Astrocyte of the spinal cord (primary cell): Measurements from ENCODE around the gene MGA.

Experiments used
- DNase-seq: peaks from one replicate; pipeline ENCODE4 v3.0.0; 2011; ENCODE audit warnings: low read depth, low spot score
- H3K4me3 ChIP-seq: 2 replicates; pipeline ENCODE4 v1.5.1; 2011; ENCODE audit warnings: low read depth, mild to moderate bottlenecking, low read length, moderate library complexity
- CTCF ChIP-seq: IDR thresholded peaks from 2 replicates; pipeline ENCODE4 v1.5.1; 2012; ENCODE audit warnings: low read depth, mild to moderate bottlenecking, low read length, inconsistent platforms
- in situ Hi-C: cut with HindIII; loops from 2 replicates; pipeline ENCODE4 v1.10.0; 2017; ENCODE audit warnings: low sequenced_read_pairs

MGA gene

GRCh38 chr15:41804916-41805666 is 144.9 kb downstream of the MGA start:
- DNase-seq, result peak; percentile 22
- no peak overlapping the region for H3K4me3 ChIP-seq
- in situ Hi-C loops, result no loop called here
- TF ChIP-seq CTCF, result no peak

DNA sequence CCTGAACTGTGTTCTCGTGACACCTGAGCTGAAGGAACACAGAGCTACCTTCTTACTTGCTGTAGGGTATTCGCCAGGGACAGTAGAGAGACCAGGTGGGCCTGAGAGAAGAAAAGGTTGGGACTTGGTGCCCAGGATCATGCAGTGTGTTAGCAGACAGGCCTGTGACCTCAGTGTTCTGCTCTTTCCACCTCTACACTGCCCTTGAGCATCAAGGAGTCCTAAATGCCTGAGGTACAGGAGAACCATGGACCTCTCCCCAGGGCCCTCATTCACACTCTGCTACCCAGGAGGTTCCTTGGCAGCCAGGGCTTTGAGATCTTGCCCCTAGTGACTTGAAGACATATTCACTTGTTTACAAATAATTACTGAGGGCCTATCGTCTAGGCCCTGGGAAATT is 145.5 kb downstream of the MGA start:
- H3K4me3 ChIP-seq, result no peak overlapping the region
- no peak for TF ChIP-seq CTCF
- no peak for DNase-seq
- in situ Hi-C loops, result no loop called here

GRCh38 chr15:41806291-41807181 is 146.3 kb downstream of the MGA start:
- TF ChIP-seq CTCF, result peak; percentile 2
- in situ Hi-C loops, result no loop called here
- DNase-seq, result no peak

GRCh38 chr15:41809121-41809520 is 148.9 kb downstream of the MGA start:
- no peak for DNase-seq
- H3K4me3 ChIP-seq, result no peak overlapping the region
- TF ChIP-seq CTCF, result no peak
- in situ Hi-C loops, result no loop called here

More at GRCh38 chr15:41806291-41807181, 146.3 kb downstream of the MGA start:
- H3K4me3 ChIP-seq, result no peak overlapping the region

DNA sequence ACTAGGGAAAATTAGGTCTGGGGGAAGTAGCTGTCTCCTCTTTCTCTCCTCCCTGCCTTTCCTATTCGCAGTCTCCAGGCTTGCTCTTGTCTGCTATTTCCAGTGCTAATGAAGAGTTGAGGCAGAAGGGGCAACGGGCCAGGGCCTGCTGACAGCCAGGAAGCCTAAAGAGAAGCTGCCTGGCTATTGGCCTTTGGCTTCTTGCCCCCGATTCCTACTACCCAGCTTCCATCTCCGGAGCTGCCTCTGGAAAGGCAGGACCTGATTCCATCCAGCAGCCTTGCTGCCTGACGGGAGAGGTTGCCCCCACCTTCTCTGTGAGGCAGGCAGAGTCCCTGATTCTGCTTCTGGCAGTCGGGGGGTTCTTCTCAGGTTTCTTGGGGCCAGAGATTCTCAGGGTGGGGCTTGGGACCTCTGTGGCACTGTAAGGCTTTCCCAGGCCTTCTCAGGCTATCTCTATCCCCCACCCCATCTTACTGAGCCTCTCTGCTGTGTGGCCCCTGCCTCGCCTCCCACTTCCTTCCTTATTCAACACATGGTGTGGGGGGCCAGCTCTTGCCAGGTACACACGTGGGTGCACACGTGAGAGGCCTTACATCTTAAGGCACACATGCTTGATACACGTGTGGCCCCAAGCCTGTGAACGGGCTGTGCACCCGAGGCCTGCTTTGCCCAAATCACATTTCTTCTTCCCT is 149.5 kb downstream of the MGA start:
- TF ChIP-seq CTCF, result no peak
- H3K4me3 ChIP-seq, result no peak overlapping the region
- in situ Hi-C loops, result no loop called here
- no peak for DNase-seq

DNA sequence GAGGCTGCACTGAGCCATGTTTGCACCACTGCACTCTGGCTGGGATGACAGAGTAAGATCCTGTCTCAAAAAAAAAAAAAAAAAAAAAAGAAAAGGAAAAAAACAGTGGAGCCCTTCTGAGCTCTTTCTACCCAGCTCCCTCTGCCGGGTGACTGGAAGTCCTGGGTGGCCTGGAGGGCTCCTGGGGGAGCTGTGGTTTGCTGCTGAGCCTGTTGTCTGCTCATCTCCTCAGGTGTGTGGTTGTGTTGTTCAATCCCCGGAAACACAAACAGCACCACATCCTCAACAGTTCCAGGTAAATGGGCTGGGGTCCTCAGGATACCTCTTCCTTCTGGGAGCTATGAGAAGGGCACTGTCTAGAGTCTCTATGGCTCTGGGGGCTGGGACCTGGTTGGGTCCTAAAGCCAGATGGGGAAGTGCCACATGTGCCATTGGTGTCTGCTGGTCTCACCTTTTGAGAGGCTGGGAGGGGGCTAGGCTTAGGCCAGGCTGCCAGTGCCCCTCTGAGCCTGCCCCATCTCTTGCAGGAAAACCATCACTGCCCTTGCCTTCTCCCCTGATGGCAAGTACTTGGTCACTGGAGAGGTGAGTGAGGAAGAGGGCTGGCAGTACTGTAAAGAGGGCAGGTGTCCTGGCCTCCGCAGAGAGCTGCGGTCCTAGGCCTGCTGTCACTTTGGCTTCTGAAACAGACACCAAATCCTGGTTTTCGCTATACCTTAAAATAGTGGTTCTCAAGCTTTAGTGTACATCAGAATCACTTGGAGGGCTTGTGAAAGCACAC is 150.6 kb downstream of the MGA start:
- no peak overlapping the region for H3K4me3 ChIP-seq
- no peak for TF ChIP-seq CTCF
- DNase-seq, result no peak
- in situ Hi-C loops, result no loop called here
